DND-41 (cell line): ENCODE data around the gene ARMC7.

ENCODE experiments used
- ATAC-seq: fragments of 200-7000 bp; cut with Tn5 transposase; 3 replicates; pipeline ENCODE4 v1.9.1; 2021; ENCODE audit warnings: low read depth; ENCODE audit not compliant: insufficient read depth
- DNase-seq: peaks from one replicate; pipeline ENCODE4 v3.0.0-alpha.2; 2020
- H2AFZ ChIP-seq: 2 replicates; pipeline ENCODE4 v1.6.0; 2012; ENCODE audit warnings: low read depth, low read length
- H3K27ac ChIP-seq: 2 replicates; pipeline ENCODE4 v1.5.1; 2012; ENCODE audit warnings: low read length, inconsistent platforms
- H3K27me3 ChIP-seq: fragments of 200-600 bp; sonication (generic); 2 replicates; pipeline ENCODE4 v1.6.0; 2012; ENCODE audit warnings: low read length, mild to moderate bottlenecking, inconsistent platforms; ENCODE audit not compliant: insufficient read depth, poor library complexity
- H3K36me3 ChIP-seq: 2 replicates; pipeline ENCODE4 v1.5.1; 2012; ENCODE audit warnings: low read length, inconsistent platforms; ENCODE audit not compliant: insufficient read depth
- H3K4me1 ChIP-seq: 2 replicates; pipeline ENCODE4 v1.5.1; 2012; ENCODE audit warnings: mild to moderate bottlenecking, low read length; ENCODE audit not compliant: insufficient read depth
- H3K4me2 ChIP-seq: 2 replicates; pipeline ENCODE4 v1.6.0; 2012; ENCODE audit warnings: mild to moderate bottlenecking, moderate library complexity, low read length, inconsistent platforms; ENCODE audit not compliant: insufficient read depth
- H3K4me3 ChIP-seq, 2 experiments: fragments of 200-600 bp in 1 of 2; shearing (Covaris generic) in 1 of 2; 2 replicates each; pipeline ENCODE4 v1.5.1; 2012 to 2016; ENCODE audit warnings: inconsistent platforms in 2 of 2, low read length in 2 of 2, mild to moderate bottlenecking in 2 of 2, low read depth in 1 of 2, moderate library complexity in 1 of 2
- H3K79me2 ChIP-seq: 2 replicates; pipeline ENCODE4 v1.6.0; 2012; ENCODE audit warnings: low read length, inconsistent platforms; ENCODE audit not compliant: insufficient read depth
- H3K9ac ChIP-seq: 2 replicates; pipeline ENCODE4 v1.6.0; 2012; ENCODE audit warnings: low read depth, mild to moderate bottlenecking, inconsistent platforms, low read length, moderate library complexity
- H3K9me3 ChIP-seq: 2 replicates; pipeline ENCODE4 v1.5.1; 2012; ENCODE audit warnings: low read length, moderate library complexity, mild to moderate bottlenecking, inconsistent platforms; ENCODE audit not compliant: insufficient read depth, severe bottlenecking
- H4K20me1 ChIP-seq: 2 replicates; pipeline ENCODE4 v1.6.0; 2012; ENCODE audit warnings: low read length; ENCODE audit not compliant: insufficient read depth
- CTCF ChIP-seq: IDR thresholded peaks from 2 replicates; pipeline ENCODE4 v1.5.1; 2012; ENCODE audit warnings: borderline replicate concordance, low read length, moderate library complexity, mild to moderate bottlenecking; ENCODE audit not compliant: poor library complexity, severe bottlenecking; ENCODE audit errors: extremely low read depth
- EZH2 ChIP-seq: IDR thresholded peaks from 3 replicates; pipeline ENCODE4 v1.6.1; 2012; ENCODE audit warnings: borderline replicate concordance, low read depth, mild to moderate bottlenecking, moderate library complexity, low read length, inconsistent platforms; ENCODE audit not compliant: severe bottlenecking

The ARMC7 gene

GRCh38 chr17:75110234-75110937, 617 bp downstream of the ARMC7 start:
- DNase-seq = peak; percentile 35
- Histone ChIP-seq H3K4me3 (peak overlapping the region; percentile 32 to 85; a peak in 3 of 4 replicates), H3K36me3 (peaks cover 4% of the 10 kb centered on the region; the same call in 1 of the 2 replicates), H3K4me1 (peaks cover 51% of the 10 kb centered on the region), H3K79me2 (peaks cover 34% of the 10 kb centered on the region), H3K27ac (peak overlapping the region; percentile 78), H4K20me1 (no peaks in the 10 kb centered on the region), H2AFZ (peak overlapping the region; percentile 90), H3K9me3 (no peaks in the 10 kb centered on the region), H3K9ac (peak overlapping the region; percentile 74), H3K27me3 (no peaks in the 10 kb centered on the region), H3K4me2 (peak overlapping the region; percentile 97)
- no peak for TF ChIP-seq EZH2
- no peak for TF ChIP-seq CTCF
- ATAC-seq = no peak

DNA sequence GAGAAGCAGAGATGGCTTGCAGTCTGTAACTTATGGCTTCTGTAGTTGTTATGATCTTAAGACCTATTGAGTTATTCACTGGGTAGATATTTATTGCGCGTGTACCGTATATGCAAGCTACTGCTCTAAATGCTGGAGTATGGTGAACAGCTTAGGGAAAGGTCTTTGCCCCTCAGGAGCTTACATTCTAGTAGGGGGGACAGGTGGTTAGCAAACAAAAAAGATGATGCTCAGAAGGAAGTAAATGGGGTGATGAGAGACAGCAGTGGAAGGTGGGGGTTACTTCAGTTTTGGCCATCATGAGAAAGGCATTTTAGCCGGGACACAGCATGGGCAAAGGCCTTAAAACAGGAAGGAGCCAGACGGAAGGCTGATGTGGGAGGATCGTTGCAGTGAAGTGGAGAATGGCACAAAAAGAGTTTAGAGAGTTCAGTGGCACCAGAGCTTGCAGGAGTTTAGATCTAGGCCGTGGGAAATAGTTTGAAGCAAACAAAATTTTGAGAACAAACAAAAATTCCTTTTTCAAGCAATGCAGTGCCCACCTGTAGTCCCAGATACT, 2.1 kb downstream of the ARMC7 start:
- TF ChIP-seq EZH2 = no peak
- TF ChIP-seq CTCF = no peak
- Histone ChIP-seq H3K27ac (no peak overlapping the region), H3K36me3 (peaks cover 13% of the 10 kb centered on the region), H4K20me1 (no peaks in the 10 kb centered on the region), H3K79me2 (peaks cover 36% of the 10 kb centered on the region), H2AFZ (no peak overlapping the region), H3K4me2 (peak overlapping the region; percentile 97), H3K4me1 (peaks cover 51% of the 10 kb centered on the region), H3K27me3 (no peaks in the 10 kb centered on the region), H3K4me3 (no peak overlapping the region), H3K9me3 (no peaks in the 10 kb centered on the region), H3K9ac (no peak overlapping the region)
- ATAC-seq = no peak
- no peak for DNase-seq

DNA sequence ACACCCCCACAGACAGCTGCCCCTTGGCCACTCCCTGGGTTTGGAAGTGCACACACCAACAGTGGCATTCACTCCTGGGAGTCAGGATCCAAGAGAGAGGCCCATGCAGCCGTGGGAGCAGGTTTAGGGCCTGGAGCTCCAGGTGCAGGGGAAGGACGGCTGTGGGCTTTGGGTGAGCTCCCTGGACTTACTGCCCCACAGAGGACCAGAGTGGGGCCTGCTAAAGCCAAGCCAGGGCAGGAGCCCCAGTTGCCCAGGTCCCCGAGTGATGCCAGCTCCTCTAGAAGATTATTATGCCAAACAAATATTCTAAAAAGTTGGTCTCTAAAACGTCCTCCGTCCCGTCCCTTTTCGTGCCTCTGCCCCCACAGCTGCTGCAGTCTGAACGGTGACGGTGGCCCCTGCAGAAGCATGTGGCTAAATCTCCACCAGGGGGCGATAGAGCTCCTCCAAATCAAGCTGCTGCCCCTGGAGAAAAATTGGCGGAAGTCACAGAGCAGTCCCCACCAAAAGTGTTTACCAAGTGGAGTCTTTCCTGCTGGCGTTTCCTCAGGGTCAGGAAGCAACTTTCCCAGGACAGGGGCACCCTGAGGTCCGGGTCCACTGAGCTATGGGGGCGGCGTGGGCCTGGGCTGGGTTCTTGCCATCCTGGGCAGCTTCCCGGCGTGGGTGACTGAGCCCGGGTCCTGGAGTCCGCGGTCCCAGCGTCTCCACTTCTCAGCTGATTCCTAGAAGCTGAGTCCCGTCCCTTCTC, 4.2 kb downstream of the ARMC7 start:
- H3K27me3 ChIP-seq = no peaks in the 10 kb centered on the region
- peak overlapping the region; percentile 73 for H3K9ac ChIP-seq
- no peaks in the 10 kb centered on the region for H3K9me3 ChIP-seq
- peak overlapping the region; percentile 86 for H2AFZ ChIP-seq
- peaks cover 17% of the 10 kb centered on the region for H3K36me3 ChIP-seq
- H3K79me2 ChIP-seq = peaks cover 39% of the 10 kb centered on the region
- no peaks in the 10 kb centered on the region for H4K20me1 ChIP-seq
- TF ChIP-seq EZH2 (no peak), CTCF (peak; percentile 99)
- peaks cover 45% of the 10 kb centered on the region for H3K4me1 ChIP-seq
- H3K4me2 ChIP-seq = peak overlapping the region; percentile 92
- peak overlapping the region; percentile 28 to 67 for H3K4me3 ChIP-seq
- DNase-seq = peak; percentile 91
- H3K27ac ChIP-seq = peak overlapping the region; percentile 90
- peak; percentile 80 for ATAC-seq
